Activated naive CD8-positive, alpha-beta T cell (primary cell): Measurements from ENCODE around the gene PPP2R5D.

Experiments
- H3K27ac Mint-ChIP-seq: one replicate; pipeline ENCODE4 v1.8.0; 2021; ENCODE audit warnings: mixed read lengths
- H3K27me3 Mint-ChIP-seq: one replicate; pipeline ENCODE4 v1.8.0; 2021; ENCODE audit warnings: mixed read lengths
- H3K36me3 Mint-ChIP-seq: one replicate; pipeline ENCODE4 v1.8.0; 2021; ENCODE audit warnings: mixed read lengths
- H3K4me1 Mint-ChIP-seq: one replicate; pipeline ENCODE4 v1.8.0; 2021; ENCODE audit warnings: low read depth, mixed read lengths
- H3K4me3 Mint-ChIP-seq: one replicate; pipeline ENCODE4 v1.8.0; 2021; ENCODE audit warnings: mild to moderate bottlenecking, mixed read lengths
- H3K9me3 Mint-ChIP-seq: one replicate; pipeline ENCODE4 v1.8.0; 2021; ENCODE audit warnings: low read depth, mixed read lengths

The PPP2R5D gene

GRCh38 chr6:43001843-43002242, 17.5 kb downstream of the PPP2R5D start:
- H3K4me1 Mint-ChIP-seq, result peaks cover 3% of the 10 kb centered on the region
- H3K27ac Mint-ChIP-seq, result no peak overlapping the region
- H3K9me3 Mint-ChIP-seq, result no peaks in the 10 kb centered on the region
- H3K27me3 Mint-ChIP-seq, result no peaks in the 10 kb centered on the region
- H3K4me3 Mint-ChIP-seq, result no peak overlapping the region
- peaks cover 2% of the 10 kb centered on the region for H3K36me3 Mint-ChIP-seq

DNA sequence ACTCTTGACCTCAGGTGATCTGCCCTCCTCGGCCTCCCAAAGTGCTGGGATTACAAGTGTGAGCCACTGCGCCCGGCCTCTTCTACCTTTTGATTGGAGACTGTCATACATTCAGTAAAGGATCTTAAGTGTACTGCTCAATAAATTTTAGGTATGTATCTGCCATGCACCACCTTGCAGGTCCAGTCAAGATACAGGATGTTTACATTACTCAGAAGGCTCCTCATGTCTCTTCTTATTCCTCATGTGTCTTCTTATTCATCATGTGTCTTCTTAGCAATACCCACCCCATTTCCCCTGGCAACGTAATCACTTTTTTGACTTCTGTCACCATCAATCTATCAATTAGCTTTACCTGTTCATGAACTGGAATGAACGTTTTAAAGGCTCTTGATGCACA, 21.5 kb downstream of the PPP2R5D start:
- Mint-ChIP-seq H3K27me3 (no peaks in the 10 kb centered on the region), H3K27ac (no peak overlapping the region), H3K9me3 (no peaks in the 10 kb centered on the region), H3K36me3 (peaks cover 2% of the 10 kb centered on the region), H3K4me3 (no peak overlapping the region), H3K4me1 (peaks cover 2% of the 10 kb centered on the region)

DNA sequence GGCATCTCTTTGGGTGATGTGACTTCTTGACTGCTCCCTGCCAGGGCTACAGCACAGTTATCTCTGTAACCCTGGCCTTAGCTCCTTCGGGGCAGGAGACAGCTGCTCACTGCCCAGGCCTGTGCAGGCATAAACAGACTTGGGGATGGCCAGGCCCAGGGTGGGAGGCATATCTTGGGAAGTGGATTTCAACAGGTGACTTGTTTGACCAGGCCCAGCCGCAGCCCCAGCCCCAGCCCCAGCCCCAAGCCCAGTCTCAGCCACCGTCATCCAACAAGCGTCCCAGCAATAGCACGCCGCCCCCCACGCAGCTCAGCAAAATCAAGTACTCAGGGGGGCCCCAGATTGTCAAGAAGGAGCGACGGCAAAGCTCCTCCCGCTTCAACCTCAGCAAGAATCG, 21.9 kb downstream of the PPP2R5D start:
- H3K4me1 Mint-ChIP-seq, result peaks cover 2% of the 10 kb centered on the region
- peaks cover 2% of the 10 kb centered on the region for H3K36me3 Mint-ChIP-seq
- H3K9me3 Mint-ChIP-seq, result no peaks in the 10 kb centered on the region
- no peak overlapping the region for H3K27ac Mint-ChIP-seq
- H3K4me3 Mint-ChIP-seq, result no peak overlapping the region
- no peaks in the 10 kb centered on the region for H3K27me3 Mint-ChIP-seq

DNA sequence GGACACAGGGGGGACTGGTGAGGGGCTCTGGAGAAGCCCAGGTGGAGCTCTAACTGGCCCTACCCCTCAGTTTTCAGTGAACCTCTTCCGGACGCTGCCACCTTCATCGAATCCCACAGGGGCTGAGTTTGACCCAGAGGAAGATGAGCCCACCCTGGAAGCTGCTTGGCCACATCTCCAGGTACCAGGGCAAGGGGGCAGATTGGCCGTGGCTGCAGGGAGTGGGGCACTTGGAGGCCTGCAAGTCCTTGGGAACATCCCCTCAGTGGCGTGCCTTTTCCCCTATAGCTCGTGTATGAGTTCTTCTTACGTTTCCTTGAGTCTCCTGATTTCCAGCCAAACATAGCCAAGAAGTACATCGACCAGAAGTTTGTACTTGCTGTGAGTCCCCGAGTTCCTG, 22.8 kb downstream of the PPP2R5D start:
- Mint-ChIP-seq H3K27me3 (no peaks in the 10 kb centered on the region), H3K9me3 (no peaks in the 10 kb centered on the region)

DNA sequence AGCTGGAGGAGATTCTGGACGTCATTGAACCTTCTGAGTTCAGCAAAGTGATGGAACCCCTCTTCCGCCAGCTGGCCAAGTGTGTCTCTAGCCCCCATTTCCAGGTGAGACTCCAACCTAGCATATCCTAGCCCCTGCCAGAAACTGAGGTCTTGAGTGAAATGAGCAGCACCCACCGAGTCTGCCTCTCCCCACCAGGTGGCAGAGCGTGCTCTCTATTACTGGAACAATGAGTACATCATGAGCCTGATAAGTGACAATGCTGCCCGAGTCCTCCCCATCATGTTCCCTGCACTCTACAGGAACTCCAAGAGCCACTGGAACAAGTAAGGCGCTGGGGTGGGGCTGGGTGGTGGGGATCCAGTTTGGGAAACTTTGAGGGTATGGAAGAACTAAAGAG, 24.8 kb downstream of the PPP2R5D start:
- Mint-ChIP-seq H3K4me3 (no peak overlapping the region), H3K36me3 (peaks cover 2% of the 10 kb centered on the region), H3K27ac (peak overlapping the region; percentile 22), H3K27me3 (no peaks in the 10 kb centered on the region), H3K9me3 (no peaks in the 10 kb centered on the region), H3K4me1 (peaks cover 27% of the 10 kb centered on the region)

More for the DNA sequence above, 22.8 kb downstream of the PPP2R5D start:
- Mint-ChIP-seq H3K36me3 (peaks cover 2% of the 10 kb centered on the region), H3K4me3 (no peak overlapping the region), H3K4me1 (peaks cover 9% of the 10 kb centered on the region), H3K27ac (no peak overlapping the region)

DNA sequence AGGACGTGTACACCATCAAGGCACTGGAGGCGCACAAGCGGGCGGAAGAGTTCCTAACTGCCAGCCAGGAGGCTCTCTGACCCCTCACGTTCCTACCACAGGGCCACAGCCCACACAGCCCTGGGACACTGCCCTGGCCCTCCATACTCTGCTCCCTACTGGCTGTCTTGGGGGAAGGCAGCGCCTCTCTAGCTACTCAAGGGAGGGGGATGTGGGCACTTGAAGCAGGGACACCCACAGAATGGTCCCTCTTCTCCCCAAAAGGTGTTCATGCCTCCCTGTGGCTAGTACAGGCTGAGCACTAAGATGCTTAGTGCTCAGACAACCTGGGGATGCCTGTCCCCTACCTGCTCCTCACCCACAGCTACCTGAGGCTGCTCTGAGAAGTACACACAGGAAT, 26.8 kb downstream of the PPP2R5D start:
- Mint-ChIP-seq H3K9me3 (no peaks in the 10 kb centered on the region), H3K4me3 (peak overlapping the region; percentile 92), H3K36me3 (no peaks in the 10 kb centered on the region), H3K27ac (no peak overlapping the region), H3K27me3 (no peaks in the 10 kb centered on the region), H3K4me1 (peaks cover 42% of the 10 kb centered on the region)

DNA sequence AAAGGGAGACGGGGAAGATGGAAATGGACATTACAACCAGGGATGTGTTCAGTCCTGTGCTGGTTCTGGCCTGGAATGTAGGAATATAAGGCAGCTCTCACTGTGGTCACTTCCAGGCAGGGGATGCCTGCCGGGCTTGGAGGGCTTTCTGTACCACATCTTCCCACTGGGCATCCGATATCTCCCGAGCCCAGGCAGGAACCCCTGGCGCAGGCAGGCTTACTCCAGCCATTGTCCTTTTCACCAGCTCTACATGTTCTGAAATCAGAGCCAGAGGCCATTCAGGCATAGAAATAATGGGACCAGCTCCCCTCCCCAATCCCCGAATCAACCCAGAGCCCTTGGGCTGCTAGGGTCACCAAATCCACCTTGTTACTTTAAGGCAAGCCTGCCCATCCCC, 28.0 kb downstream of the PPP2R5D start:
- Mint-ChIP-seq H3K4me3 (peak overlapping the region; percentile 92), H3K27me3 (no peaks in the 10 kb centered on the region), H3K36me3 (no peaks in the 10 kb centered on the region), H3K9me3 (no peaks in the 10 kb centered on the region), H3K4me1 (peaks cover 46% of the 10 kb centered on the region), H3K27ac (peak overlapping the region; percentile 89)

DNA sequence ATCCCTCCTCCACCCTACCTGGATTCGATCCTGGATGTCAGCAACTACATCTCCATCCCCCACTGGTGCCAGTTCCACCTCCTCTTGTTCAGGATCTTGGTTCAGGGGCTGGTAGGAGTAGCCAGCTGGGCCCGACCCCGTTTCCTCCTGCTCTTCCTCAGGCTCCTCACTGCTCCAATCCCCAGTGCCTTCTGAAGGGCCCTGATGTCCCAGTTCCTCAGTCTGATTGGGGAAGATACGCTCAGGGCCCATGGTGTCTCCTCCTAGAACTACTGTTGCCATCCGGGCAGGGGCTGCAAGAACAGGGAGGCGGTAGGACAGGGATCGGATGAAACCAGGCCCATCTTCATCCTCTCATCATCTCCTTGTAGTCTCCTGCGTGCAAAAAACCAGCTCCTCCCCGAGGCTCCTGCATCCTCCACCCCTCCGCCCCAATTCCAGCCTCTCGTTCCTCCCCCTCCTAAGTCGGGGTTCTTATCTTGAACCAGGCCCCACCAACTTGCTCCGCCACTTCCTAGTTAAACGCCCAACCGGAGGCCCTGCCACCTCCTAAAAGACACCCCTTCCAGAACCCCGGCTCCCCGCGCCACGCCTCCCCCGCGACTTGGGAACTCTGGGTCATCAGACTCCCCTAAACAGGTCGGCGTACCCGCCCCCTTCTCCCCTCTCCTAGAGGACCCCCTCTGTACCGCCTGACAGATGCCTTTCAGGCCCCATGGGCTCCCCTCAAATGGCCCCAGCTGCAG, 28.9 kb downstream of the PPP2R5D start:
- Mint-ChIP-seq H3K9me3 (no peaks in the 10 kb centered on the region), H3K36me3 (no peaks in the 10 kb centered on the region), H3K4me3 (peak overlapping the region; percentile 92), H3K27ac (peak overlapping the region; percentile 89), H3K4me1 (peaks cover 51% of the 10 kb centered on the region), H3K27me3 (no peaks in the 10 kb centered on the region)

DNA sequence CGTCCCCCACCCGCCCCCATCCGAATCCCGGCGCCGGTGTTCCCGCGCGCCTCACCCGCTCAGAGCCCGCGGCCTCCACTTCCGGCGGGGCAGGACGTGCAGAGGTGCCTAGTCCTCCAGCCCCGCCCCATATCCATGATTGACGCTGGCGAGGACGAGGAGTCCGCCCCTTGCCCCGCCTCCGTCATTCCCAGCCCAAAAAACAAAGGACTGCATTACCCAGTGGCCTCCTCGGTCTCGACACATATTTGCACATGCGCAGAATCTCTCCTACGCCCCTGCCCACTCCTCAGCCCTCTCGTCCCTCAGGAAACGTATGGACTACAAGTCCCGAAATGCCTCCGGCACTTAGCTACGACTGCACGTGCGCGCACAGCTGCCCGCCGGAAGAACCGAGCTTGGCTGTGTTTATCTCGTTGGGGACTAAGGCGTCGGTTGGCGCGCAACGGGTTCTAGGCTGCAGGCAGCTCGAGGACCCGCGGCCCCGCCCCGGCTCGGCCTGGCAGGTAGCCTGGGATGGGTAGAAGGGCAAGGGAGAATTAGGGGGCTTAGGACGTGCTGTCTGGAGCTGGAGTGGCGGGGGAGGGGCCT, 29.6 kb downstream of the PPP2R5D start, which contains the start of the genes KLHDC3 and MEA1:
TSS of gene KLHDC3 (plus strand) at position 407 of the 591 bp plus-strand sequence. CDS start 2,944 bp downstream, outside the sequence.
TSS of gene MEA1 (minus strand) at position 104 of the 591 bp plus-strand sequence. CDS start 133 bp downstream, outside the sequence.
- Mint-ChIP-seq H3K27me3 (no peaks in the 10 kb centered on the region), H3K4me1 (peaks cover 51% of the 10 kb centered on the region), H3K9me3 (no peaks in the 10 kb centered on the region), H3K4me3 (peak within 1 kb of the TSS; percentile 92), H3K36me3 (peaks cover under 1% of the 10 kb centered on the region), H3K27ac (peak within 1 kb of the TSS; percentile 89)

DNA sequence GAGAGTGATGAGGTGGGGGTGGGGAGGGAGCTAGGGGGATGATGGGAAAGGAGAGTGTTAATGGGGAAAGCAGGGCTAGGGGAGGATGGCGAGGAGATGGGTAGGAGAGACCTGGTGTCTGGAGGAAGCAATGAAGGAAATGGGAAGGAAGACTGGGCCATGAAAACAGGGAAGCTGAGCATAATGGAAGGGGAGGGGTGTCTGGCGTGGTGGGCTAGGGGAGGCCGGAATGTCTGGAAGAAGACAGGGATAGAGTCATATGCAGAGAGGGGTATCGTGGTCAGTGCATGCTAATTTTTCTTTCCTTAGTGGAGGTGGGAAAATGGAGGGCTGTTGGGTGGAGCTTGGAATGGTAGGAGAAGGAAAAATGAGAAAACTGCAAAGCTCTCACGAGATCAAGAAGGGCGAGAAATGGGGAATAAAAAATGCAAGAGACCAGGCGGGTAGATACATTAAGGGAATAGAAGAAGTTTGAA, 30.1 kb downstream of the PPP2R5D start:
- peak overlapping the region; percentile 89 for H3K27ac Mint-ChIP-seq
- H3K27me3 Mint-ChIP-seq, result no peaks in the 10 kb centered on the region
- no peaks in the 10 kb centered on the region for H3K9me3 Mint-ChIP-seq
- H3K36me3 Mint-ChIP-seq, result peaks cover 4% of the 10 kb centered on the region
- peaks cover 54% of the 10 kb centered on the region for H3K4me1 Mint-ChIP-seq
- H3K4me3 Mint-ChIP-seq, result peak overlapping the region; percentile 92

DNA sequence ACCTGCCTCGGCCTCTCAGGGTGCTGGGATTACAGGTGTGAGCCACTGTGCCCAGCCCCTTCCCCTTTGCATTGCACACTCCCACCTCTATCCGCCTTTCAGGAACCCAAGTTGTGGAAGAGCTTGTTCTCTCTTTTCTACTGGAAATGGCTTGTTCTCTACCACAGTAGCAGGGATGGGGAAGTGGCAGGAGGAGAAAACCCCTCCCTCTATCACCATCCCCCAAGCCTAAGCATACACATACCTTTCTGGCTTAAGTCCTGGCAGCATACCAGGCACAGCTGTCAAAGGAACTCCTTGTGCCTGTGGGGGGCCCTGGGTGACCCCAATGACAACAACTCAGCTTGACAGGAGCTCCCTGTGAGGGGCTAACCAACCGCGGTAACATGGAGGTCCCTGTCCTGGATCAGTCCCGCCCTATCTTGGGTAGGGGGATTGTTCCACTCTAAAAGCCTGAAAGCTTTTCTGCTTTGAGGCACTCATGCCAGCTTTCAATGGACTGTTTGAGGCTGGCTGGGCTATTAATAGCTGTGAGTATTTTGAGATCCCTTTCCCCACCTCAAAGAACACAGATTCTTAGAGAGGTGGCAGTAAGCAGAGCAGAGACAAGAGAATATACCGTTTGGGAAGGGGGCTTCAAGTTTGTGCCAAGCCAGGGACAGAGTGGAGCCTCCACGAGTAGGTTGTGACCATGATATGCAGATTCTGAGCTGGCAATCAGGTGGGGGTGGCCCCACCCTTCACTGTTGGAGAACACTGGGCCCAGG, 32.0 kb downstream of the PPP2R5D start:
- H3K4me3 Mint-ChIP-seq, result peak overlapping the region; percentile 49
- H3K9me3 Mint-ChIP-seq, result no peaks in the 10 kb centered on the region
- no peaks in the 10 kb centered on the region for H3K27me3 Mint-ChIP-seq
- peak overlapping the region; percentile 50 for H3K27ac Mint-ChIP-seq
- H3K4me1 Mint-ChIP-seq, result peaks cover 58% of the 10 kb centered on the region
- peaks cover 4% of the 10 kb centered on the region for H3K36me3 Mint-ChIP-seq

GRCh38 chr6:43016943-43017334, 32.6 kb downstream of the PPP2R5D start:
- no peak overlapping the region for H3K4me3 Mint-ChIP-seq
- H3K27me3 Mint-ChIP-seq, result no peaks in the 10 kb centered on the region
- H3K36me3 Mint-ChIP-seq, result peaks cover 4% of the 10 kb centered on the region
- peak overlapping the region; percentile 5 for H3K27ac Mint-ChIP-seq
- H3K4me1 Mint-ChIP-seq, result peaks cover 55% of the 10 kb centered on the region
- H3K9me3 Mint-ChIP-seq, result no peaks in the 10 kb centered on the region

DNA sequence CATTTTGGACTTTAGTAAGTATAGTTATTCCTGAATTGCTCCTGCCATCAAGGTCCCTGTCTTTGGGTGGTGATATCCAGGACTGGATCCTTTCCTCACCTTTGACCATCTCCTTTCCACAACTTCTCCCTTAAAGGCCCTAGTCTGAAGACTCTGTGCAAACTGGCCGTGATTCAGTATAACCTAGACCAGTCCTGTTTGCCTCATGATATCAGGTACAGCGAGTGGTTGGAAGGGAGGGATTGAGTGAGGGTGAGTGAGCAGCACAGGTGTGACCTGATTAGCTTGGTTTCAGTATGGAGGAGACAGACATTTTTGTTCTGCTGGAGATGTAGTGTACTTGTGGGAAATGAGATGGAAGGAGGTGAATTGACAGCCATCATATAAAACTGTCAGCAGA, 34.8 kb downstream of the PPP2R5D start:
- Mint-ChIP-seq H3K9me3 (no peaks in the 10 kb centered on the region), H3K36me3 (peaks cover 4% of the 10 kb centered on the region), H3K27ac (peak overlapping the region; percentile 65), H3K4me1 (peaks cover 46% of the 10 kb centered on the region), H3K4me3 (peak overlapping the region; percentile 8), H3K27me3 (no peaks in the 10 kb centered on the region)

- Mint-ChIP-seq H3K4me3 (peak overlapping the region; percentile 82), H3K27ac (peak overlapping the region; percentile 81), H3K27me3 (no peaks in the 10 kb centered on the region), H3K4me1 (peaks cover 44% of the 10 kb centered on the region), H3K9me3 (no peaks in the 10 kb centered on the region), H3K36me3 (peaks cover 4% of the 10 kb centered on the region)
Measured at GRCh38 chr6:43020052-43020705, 35.8 kb downstream of the PPP2R5D start.
